ENCODE results near the gene OR6K2.

The OR6K2 gene, protein sequence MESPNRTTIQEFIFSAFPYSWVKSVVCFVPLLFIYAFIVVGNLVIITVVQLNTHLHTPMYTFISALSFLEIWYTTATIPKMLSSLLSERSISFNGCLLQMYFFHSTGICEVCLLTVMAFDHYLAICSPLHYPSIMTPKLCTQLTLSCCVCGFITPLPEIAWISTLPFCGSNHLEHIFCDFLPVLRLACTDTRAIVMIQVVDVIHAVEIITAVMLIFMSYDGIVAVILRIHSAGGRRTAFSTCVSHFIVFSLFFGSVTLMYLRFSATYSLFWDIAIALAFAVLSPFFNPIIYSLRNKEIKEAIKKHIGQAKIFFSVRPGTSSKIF
- long read RNA-seq, result 0 reads

DNA sequence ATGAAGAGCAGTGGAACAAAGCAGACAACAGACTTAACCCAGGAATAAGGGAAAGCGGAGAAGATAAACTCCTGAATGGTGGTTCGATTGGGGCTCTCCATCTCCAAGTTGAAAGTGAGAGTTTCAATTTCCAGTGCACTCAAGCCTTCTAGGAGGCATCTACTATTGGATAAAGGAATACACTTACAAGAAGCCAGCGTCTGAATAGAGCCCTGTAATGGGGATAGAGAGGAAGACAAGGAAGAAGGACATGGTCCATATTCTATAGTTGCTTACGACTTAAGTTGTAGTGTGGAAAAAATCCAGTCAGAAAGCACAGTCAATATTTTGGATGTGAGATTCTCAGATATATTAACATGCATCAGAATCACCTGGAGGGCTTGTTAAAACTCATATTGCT, at the start of gene OR6K2:
OR6K2 (minus strand) TSS at position 101 of the 400 bp plus-strand sequence; CDS start at position 101, 0 bp downstream.
- Histone ChIP-seq H3K27me3 (ENCODE audit: insufficient read depth, poor library complexity, severe bottlenecking) (no peaks in the 10 kb centered on the region), H3K4me3 (replicated peaks; ENCODE audit: insufficient read depth, low read length) (no peak within 1 kb of the TSS), H3K27ac (replicated peaks) (no peak within 1 kb of the TSS)
- DNase-seq (ENCODE audit: low read depth in 1 of 2, low spot score in 1 of 2), result no peak
- no peak for TF ChIP-seq SPI1 (IDR thresholded peaks at IDR 0.05; ENCODE audit: borderline replicate concordance, low read depth)
- TF ChIP-seq GABPA (IDR thresholded peaks at IDR 0.05; ENCODE audit: low read depth), result no peak
- TF ChIP-seq, protein P1, sequence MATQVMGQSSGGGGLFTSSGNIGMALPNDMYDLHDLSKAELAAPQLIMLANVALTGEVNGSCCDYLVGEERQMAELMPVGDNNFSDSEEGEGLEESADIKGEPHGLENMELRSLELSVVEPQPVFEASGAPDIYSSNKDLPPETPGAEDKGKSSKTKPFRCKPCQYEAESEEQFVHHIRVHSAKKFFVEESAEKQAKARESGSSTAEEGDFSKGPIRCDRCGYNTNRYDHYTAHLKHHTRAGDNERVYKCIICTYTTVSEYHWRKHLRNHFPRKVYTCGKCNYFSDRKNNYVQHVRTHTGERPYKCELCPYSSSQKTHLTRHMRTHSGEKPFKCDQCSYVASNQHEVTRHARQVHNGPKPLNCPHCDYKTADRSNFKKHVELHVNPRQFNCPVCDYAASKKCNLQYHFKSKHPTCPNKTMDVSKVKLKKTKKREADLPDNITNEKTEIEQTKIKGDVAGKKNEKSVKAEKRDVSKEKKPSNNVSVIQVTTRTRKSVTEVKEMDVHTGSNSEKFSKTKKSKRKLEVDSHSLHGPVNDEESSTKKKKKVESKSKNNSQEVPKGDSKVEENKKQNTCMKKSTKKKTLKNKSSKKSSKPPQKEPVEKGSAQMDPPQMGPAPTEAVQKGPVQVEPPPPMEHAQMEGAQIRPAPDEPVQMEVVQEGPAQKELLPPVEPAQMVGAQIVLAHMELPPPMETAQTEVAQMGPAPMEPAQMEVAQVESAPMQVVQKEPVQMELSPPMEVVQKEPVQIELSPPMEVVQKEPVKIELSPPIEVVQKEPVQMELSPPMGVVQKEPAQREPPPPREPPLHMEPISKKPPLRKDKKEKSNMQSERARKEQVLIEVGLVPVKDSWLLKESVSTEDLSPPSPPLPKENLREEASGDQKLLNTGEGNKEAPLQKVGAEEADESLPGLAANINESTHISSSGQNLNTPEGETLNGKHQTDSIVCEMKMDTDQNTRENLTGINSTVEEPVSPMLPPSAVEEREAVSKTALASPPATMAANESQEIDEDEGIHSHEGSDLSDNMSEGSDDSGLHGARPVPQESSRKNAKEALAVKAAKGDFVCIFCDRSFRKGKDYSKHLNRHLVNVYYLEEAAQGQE (IDR thresholded peaks at IDR 0.05; ENCODE audit: insufficient replicate concordance, low read depth), result no peak
- TF ChIP-seq POLR2AphosphoS5 (IDR thresholded peaks at IDR 0.05; ENCODE audit: low read depth), result no peak
- TF ChIP-seq, protein P2, sequence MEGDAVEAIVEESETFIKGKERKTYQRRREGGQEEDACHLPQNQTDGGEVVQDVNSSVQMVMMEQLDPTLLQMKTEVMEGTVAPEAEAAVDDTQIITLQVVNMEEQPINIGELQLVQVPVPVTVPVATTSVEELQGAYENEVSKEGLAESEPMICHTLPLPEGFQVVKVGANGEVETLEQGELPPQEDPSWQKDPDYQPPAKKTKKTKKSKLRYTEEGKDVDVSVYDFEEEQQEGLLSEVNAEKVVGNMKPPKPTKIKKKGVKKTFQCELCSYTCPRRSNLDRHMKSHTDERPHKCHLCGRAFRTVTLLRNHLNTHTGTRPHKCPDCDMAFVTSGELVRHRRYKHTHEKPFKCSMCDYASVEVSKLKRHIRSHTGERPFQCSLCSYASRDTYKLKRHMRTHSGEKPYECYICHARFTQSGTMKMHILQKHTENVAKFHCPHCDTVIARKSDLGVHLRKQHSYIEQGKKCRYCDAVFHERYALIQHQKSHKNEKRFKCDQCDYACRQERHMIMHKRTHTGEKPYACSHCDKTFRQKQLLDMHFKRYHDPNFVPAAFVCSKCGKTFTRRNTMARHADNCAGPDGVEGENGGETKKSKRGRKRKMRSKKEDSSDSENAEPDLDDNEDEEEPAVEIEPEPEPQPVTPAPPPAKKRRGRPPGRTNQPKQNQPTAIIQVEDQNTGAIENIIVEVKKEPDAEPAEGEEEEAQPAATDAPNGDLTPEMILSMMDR (IDR thresholded peaks at IDR 0.05; ENCODE audit: insufficient read depth, low read length), result no peak

DNA sequence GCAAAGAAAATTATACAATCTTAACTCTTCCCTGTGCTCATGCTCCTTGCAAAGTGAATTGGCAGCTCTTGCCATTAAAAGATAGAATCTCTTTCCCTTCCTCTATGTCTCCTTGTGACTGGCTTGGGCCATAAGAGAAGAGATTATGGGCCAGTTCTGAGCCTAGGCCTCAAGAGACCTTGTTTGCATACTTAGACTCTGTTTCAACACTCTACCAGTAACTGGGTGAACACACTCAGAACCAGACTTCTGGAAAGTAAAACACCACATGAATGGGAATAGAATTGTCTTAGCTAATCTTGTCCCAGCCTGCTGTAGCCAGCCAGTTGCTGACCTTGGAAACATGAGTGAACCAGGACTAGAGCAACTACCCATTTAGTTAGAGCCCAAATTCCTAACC, 35.4 kb upstream of the OR6K2 start:
- no peak for DNase-seq (ENCODE audit: low read depth in 1 of 2, low spot score in 1 of 2)
- Histone ChIP-seq H3K27me3 (ENCODE audit: insufficient read depth, poor library complexity, severe bottlenecking) (no peaks in the 10 kb centered on the region), H3K4me3 (replicated peaks; ENCODE audit: insufficient read depth, low read length) (no peak overlapping the region), H3K27ac (replicated peaks) (no peak overlapping the region)
- no peak for TF ChIP-seq SPI1 (IDR thresholded peaks at IDR 0.05; ENCODE audit: borderline replicate concordance, low read depth)
- TF ChIP-seq POLR2AphosphoS5 (IDR thresholded peaks at IDR 0.05; ENCODE audit: low read depth), result no peak
- TF ChIP-seq, protein P1 (IDR thresholded peaks at IDR 0.05; ENCODE audit: insufficient replicate concordance, low read depth), result no peak
- no peak for TF ChIP-seq GABPA (IDR thresholded peaks at IDR 0.05; ENCODE audit: low read depth)
- TF ChIP-seq, protein P2 (IDR thresholded peaks at IDR 0.05; ENCODE audit: insufficient read depth, low read length), result no peak

DNA sequence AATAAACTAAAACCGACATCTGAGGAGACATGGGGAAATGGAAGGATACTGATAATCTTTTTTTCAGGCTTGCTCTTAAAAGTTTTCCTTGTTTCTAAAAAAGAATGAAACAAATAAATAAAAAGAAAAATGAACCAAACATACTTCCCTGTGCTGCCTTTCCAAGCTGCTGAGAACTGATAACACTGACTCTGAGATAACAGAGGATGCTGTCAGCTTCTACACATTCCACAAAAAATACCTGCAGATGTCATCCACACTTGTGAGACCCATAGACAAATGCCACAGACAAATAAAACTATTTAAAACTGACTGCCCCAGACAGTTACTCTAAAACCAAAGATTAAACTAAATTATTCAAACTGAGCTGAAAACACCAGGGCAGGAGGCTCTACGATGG, 32.1 kb upstream of the OR6K2 start:
- no peak overlapping the region for H3K4me3 ChIP-seq (replicated peaks; ENCODE audit: insufficient read depth, low read length)
- DNase-seq (ENCODE audit: low read depth in 1 of 2, low spot score in 1 of 2), result no peak
- TF ChIP-seq, protein P2 (IDR thresholded peaks at IDR 0.05; ENCODE audit: insufficient read depth, low read length), result no peak
- TF ChIP-seq GABPA (IDR thresholded peaks at IDR 0.05; ENCODE audit: low read depth) (no peak), POLR2AphosphoS5 (IDR thresholded peaks at IDR 0.05; ENCODE audit: low read depth) (no peak)

More for the DNA sequence above, 32.1 kb upstream of the OR6K2 start:
- no peaks in the 10 kb centered on the region for H3K27me3 ChIP-seq (ENCODE audit: insufficient read depth, poor library complexity, severe bottlenecking)
- H3K27ac ChIP-seq (replicated peaks), result no peak overlapping the region

Measured in HL-60 (cell line).